Sigmoid colon (tissue), 4 donors: ENCODE data around the gene IPCEF1.

Experiments used
- CTCF ChIP-seq, 4 experiments: fragments of 450-650 bp in 3 of 4; fragments of 200-600 bp in 1 of 4; IDR thresholded peaks; one replicate each; pipeline ENCODE4 v1.5.1; 2016 to 2019; ENCODE audit warnings: antibody characterized with exemption in 4 of 4, mild to moderate bottlenecking in 3 of 4, moderate library complexity in 2 of 4
- EP300 ChIP-seq, 4 donors: sonication (generic); formaldehyde crosslinking; IDR thresholded peaks; one replicate each; pipeline ENCODE4 v1.6.1; 2017; ENCODE audit warnings: antibody characterized with exemption in 4 of 4
- POLR2A ChIP-seq, 2 donors: fragments of 450-650 bp; IDR thresholded peaks; one replicate each; pipeline ENCODE4 v1.6.1; 2016; ENCODE audit warnings: antibody characterized with exemption in 2 of 2, mild to moderate bottlenecking in 2 of 2, moderate library complexity in 2 of 2
- POLR2AphosphoS5 ChIP-seq, 4 donors: sonication (generic); formaldehyde crosslinking; IDR thresholded peaks; one replicate each; pipeline ENCODE4 v1.6.1; 2017; ENCODE audit warnings: antibody characterized with exemption in 4 of 4

GRCh38 chr6:154329350-154330170 is 27.0 kb downstream of the IPCEF1 start:
- TF ChIP-seq CTCF (IDR thresholded peaks at IDR 0.05) (no peak), POLR2A (IDR thresholded peaks at IDR 0.05) (no peak), EP300 (IDR thresholded peaks at IDR 0.05) (no peak), POLR2AphosphoS5 (IDR thresholded peaks at IDR 0.05) (no peak)
